AG04450 (cell line): ENCODE results near the gene SRL. TPM values are rescaled to one million over a fixed set of nuclear protein-coding genes. Genes with fewer than 3 reads are reported as not detected.

Experiments used
- CTCF ChIA-PET: fragments of 300-600, 350-600 bp; formaldehyde crosslinking; extraction: SDS; loops from one replicate; lab custom pipeline; 2022; ENCODE audit warnings: antibody characterized with exemption, inconsistent platforms; lab: Charles Lee
- POLR2A ChIA-PET: fragments of 350-600 bp; formaldehyde crosslinking; extraction: SDS; loops from one replicate; lab custom pipeline; 2021; ENCODE audit warnings: antibody characterized with exemption, inconsistent platforms; lab: Yijun Ruan, JAX
- DNase-seq: peaks from one replicate; pipeline ENCODE4 v3.0.0-alpha.2; 2011; ENCODE audit warnings: low read depth, low spot score
- H3K27ac ChIP-seq: one replicate; pipeline ENCODE4 v1.5.1; 2012; ENCODE audit warnings: low read depth, low read length, control low read depth
- H3K27me3 ChIP-seq: one replicate; pipeline ENCODE4 v1.6.0; 2012; ENCODE audit warnings: low read length; ENCODE audit not compliant: control insufficient read depth, insufficient read depth
- H3K4me3 ChIP-seq: 2 replicates; pipeline ENCODE4 v1.5.1; 2011; ENCODE audit warnings: mild to moderate bottlenecking, low read depth, low read length, control low read depth
- H3K9me3 ChIP-seq: 2 replicates; pipeline ENCODE4 v1.5.1; 2012; ENCODE audit warnings: low read length; ENCODE audit not compliant: control insufficient read depth, insufficient read depth
- polyA plus RNA-seq: library from polyadenylated mRNA; depleted of rRNA; stranded (reverse); fragments of >200 nt; gene quantifications from 2 replicates; pipeline ENCODE4 v1.2.3, GENCODE V29; 2011
- TF ChIP-seq, protein P1 (sequence below): IDR thresholded peaks from 2 replicates; pipeline ENCODE4 v1.5.1; 2011; ENCODE audit warnings: low read depth, low read length, control low read depth, inconsistent platforms

The SRL gene
- polyA plus RNA-seq, 1 experiment, result 0.05 TPM

DNA sequence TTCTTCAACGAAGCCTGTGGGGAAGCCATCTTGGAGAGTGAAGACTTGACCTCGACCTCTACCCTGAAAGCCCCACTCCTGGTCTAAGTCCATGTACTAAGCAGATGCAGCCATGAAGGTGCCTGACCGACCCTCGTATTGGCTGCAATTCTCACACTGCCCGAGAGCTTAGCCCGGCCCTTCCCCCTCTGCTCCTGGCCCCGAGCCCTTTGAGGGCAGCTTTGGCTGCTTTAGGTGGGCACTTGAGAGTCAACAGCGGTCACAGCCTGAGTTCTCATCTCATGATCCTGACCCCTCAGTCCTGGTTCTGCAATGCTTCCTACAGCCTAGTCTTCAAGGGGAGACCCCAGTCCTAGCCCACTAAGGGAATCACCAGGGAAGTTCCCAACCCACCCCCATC is 35.9 kb downstream of the SRL start:
- ChIA-PET CTCF (interaction anchor here (0.6 to 1.0 kb wide), 2 partner anchors 39 to 48 kb away, joined by 3 to 4 read pairs; no protein-coding TSS in a partner anchor), POLR2A (interaction anchor here (0.7 kb wide), 2 partner anchors 27 to 506 kb away, joined by 3 read pairs; no protein-coding TSS in a partner anchor)
- DNase-seq, result no peak
- Histone ChIP-seq H3K9me3 (no peaks in the 10 kb centered on the region; the same call in 1 of the 2 replicates), H3K27me3 (no peaks in the 10 kb centered on the region), H3K4me3 (no peak overlapping the region), H3K27ac (no peak overlapping the region)
- TF ChIP-seq, protein P1, sequence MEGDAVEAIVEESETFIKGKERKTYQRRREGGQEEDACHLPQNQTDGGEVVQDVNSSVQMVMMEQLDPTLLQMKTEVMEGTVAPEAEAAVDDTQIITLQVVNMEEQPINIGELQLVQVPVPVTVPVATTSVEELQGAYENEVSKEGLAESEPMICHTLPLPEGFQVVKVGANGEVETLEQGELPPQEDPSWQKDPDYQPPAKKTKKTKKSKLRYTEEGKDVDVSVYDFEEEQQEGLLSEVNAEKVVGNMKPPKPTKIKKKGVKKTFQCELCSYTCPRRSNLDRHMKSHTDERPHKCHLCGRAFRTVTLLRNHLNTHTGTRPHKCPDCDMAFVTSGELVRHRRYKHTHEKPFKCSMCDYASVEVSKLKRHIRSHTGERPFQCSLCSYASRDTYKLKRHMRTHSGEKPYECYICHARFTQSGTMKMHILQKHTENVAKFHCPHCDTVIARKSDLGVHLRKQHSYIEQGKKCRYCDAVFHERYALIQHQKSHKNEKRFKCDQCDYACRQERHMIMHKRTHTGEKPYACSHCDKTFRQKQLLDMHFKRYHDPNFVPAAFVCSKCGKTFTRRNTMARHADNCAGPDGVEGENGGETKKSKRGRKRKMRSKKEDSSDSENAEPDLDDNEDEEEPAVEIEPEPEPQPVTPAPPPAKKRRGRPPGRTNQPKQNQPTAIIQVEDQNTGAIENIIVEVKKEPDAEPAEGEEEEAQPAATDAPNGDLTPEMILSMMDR, result no peak

DNA sequence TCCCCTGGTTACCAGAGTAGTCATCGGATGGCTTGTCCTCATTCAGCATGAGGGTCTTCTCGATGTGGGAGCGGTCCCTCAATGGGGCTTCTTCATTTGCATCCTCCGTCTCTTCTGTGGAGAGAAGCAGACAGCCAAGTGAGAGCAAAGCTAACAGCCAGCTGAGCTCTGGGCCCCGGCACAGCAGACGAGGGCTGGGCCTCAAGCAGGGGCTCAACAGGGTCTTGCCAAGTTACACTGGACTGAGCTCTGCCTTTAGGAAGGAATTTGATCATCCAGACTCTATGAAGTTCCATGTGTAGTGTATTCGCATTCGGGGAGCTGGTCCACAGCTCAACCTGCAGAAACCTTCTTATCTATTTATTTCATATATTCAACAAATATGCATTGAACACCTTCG is 37.4 kb downstream of the SRL start:
- no peak for DNase-seq
- TF ChIP-seq, protein P1, result no peak
- ChIA-PET CTCF (interaction anchor here (1.1 kb wide), 1 partner anchor 50 kb away, joined by 4 read pairs; no protein-coding TSS in a partner anchor), POLR2A (no interaction called here)
- Histone ChIP-seq H3K4me3 (no peak overlapping the region), H3K27me3 (no peaks in the 10 kb centered on the region), H3K9me3 (no peaks in the 10 kb centered on the region; the same call in 1 of the 2 replicates), H3K27ac (no peak overlapping the region)

DNA sequence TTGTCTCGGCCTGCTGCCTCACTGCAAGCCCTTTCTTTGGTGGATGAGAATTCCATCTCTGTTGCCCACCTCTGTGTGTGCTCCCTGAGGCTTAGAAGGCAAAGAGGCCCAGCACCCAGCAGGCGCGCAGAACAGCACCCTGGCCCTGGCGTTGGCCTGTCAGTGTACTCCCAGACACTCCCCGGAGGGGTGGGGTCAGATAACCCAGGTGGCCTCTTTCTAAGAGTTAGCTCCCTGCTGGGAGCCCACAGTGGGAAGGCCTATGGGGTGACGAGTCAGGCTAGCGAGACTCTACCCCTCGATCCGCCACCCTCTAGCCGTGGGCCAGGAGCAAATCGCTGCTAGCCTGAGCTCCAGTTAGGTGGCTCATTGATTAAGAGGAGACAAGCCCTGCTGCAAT is 38.1 kb downstream of the SRL start:
- no peaks in the 10 kb centered on the region; the same call in 1 of the 2 replicates for H3K9me3 ChIP-seq
- TF ChIP-seq, protein P1, result no peak
- H3K27me3 ChIP-seq, result no peaks in the 10 kb centered on the region
- DNase-seq, result no peak
- POLR2A ChIA-PET, result no interaction called here
- H3K4me3 ChIP-seq, result no peak overlapping the region
- H3K27ac ChIP-seq, result no peak overlapping the region
- CTCF ChIA-PET, result interaction anchor here (1.2 kb wide), 1 partner anchor 124 kb away, joined by 3 read pairs; no protein-coding TSS in a partner anchor

DNA sequence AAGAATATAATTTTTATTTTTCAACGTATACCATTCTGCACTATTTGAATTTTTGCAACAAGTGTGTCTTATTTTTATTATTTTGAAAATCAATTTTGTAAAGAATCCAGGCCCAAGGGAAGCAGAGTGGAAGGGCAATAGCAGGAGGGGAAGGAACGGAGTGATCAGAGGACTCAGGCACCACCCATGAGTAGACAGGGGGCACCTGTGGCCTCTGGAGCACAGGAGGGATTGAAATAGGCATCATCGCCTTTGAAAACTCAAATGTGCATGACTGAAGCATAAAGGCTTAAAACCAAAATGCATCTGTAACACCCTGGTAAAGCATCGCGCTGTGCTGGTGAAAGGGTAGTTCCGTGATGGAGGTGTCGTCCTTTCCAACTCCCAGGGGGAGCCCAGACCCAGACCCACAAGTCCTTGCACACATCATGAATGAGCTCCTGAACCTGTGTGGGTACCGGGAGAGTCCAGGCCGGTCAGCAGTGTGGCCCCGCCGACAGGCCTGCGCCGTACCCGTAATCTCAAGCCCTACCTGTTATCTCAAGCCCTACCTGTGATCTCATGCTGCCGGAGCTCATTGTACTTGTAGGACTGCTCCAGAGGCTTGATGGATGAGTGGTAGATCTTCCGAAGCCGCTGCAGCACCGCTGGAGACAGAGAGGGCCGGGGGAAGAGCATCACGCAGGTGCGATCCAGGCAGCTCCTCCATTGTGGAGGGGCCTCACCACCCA is 39.1 kb downstream of the SRL start:
- ChIA-PET CTCF (interaction anchor here (0.6 to 5.3 kb wide), 3 partner anchors 51 to 125 kb away, joined by 3 to 64 read pairs (median 3); no protein-coding TSS in a partner anchor), POLR2A (no interaction called here)
- H3K9me3 ChIP-seq, result no peaks in the 10 kb centered on the region; the same call in 1 of the 2 replicates
- H3K27ac ChIP-seq, result no peak overlapping the region
- TF ChIP-seq, protein P1, result no peak
- H3K4me3 ChIP-seq, result no peak overlapping the region
- DNase-seq, result no peak
- no peaks in the 10 kb centered on the region for H3K27me3 ChIP-seq

DNA sequence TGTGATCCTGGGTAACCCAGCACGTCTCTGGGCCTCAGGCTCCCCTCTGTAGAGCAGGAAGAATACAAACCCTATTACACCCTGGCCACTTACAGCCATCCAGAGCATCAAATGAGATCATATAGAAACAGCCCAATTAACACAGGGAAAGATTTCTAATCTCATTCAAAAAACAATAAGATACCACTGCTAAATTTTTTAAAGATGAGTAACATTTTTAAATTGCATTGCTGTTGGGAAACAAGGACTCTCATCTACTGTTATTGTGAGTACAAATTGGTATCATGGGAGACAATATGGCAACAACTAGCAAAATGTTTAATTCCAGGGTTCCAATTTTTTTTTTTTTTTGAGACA is 41.1 kb downstream of the SRL start:
- Histone ChIP-seq H3K27ac (no peak overlapping the region), H3K27me3 (no peaks in the 10 kb centered on the region), H3K9me3 (no peaks in the 10 kb centered on the region), H3K4me3 (no peak overlapping the region)
- TF ChIP-seq, protein P1, result no peak
- POLR2A ChIA-PET, result interaction anchor here (0.5 to 1.3 kb wide), 3 partner anchors 53 to 202 kb away, joined by 3 to 11 read pairs (median 3); partner anchors contain the start of gene TFAP4
- CTCF ChIA-PET, result interaction anchor here (0.6 to 5.3 kb wide), 27 partner anchors 10 to 269 kb away, joined by 3 to 64 read pairs (median 4); no protein-coding TSS in a partner anchor
- no peak for DNase-seq
